HEK293 (cell line): Measurements from ENCODE around the gene CREBBP.

ENCODE experiments used
- ZBTB26 ChIP-seq: fragments of 450-650 bp; formaldehyde crosslinking; optimal IDR thresholded peaks from 2 replicates; pipeline ENCODE3; 2016; ENCODE audit warnings: missing biosample characterization, mild to moderate bottlenecking, missing genetic modification characterization
- ZFHX2 ChIP-seq: fragments of 450-650 bp; formaldehyde crosslinking; conservative IDR thresholded peaks from 2 replicates; pipeline ENCODE4 v1.5.1; 2016; ENCODE audit warnings: missing biosample characterization, missing genetic modification characterization
- ZNF248 ChIP-seq: fragments of 450-650 bp; formaldehyde crosslinking; IDR thresholded peaks from 2 replicates; pipeline ENCODE4 v1.5.1; 2017; ENCODE audit warnings: missing biosample characterization, missing genetic modification characterization
- ZNF341 ChIP-seq: fragments of 450-650 bp; formaldehyde crosslinking; IDR thresholded peaks from 2 replicates; pipeline ENCODE4; 2016; ENCODE audit warnings: low read depth, missing biosample characterization, missing genetic modification characterization
- ZNF624 ChIP-seq: fragments of 450-650 bp; formaldehyde crosslinking; IDR thresholded peaks from 2 replicates; pipeline ENCODE4 v1.5.1; 2017; ENCODE audit warnings: missing biosample characterization, missing genetic modification characterization
- ZNF654 ChIP-seq: fragments of 450-650 bp; formaldehyde crosslinking; IDR thresholded peaks from 2 replicates; pipeline ENCODE4 v1.5.1; 2016; ENCODE audit warnings: low read depth, missing biosample characterization, missing genetic modification characterization
- TF ChIP-seq, protein P1 (sequence below): fragments of 450-650 bp; formaldehyde crosslinking; IDR thresholded peaks from 2 replicates; pipeline ENCODE4 v1.5.1; 2016; ENCODE audit warnings: missing biosample characterization, missing genetic modification characterization, low read depth
- TF ChIP-seq, protein P2 (sequence below): fragments of 450-650 bp; formaldehyde crosslinking; IDR thresholded peaks from 2 replicates; pipeline ENCODE4 v1.5.1; 2016; ENCODE audit warnings: missing biosample characterization, missing genetic modification characterization
- TF ChIP-seq, protein P3 (sequence below): fragments of 450-650 bp; formaldehyde crosslinking; IDR thresholded peaks from 2 replicates; pipeline ENCODE4 v1.5.1; 2016; ENCODE audit warnings: missing biosample characterization, missing genetic modification characterization
- TF ChIP-seq, protein P4 (sequence below): fragments of 450-650 bp; formaldehyde crosslinking; IDR thresholded peaks from 2 replicates; pipeline ENCODE4 v1.5.1; 2016; ENCODE audit warnings: missing biosample characterization, missing genetic modification characterization

DNA sequence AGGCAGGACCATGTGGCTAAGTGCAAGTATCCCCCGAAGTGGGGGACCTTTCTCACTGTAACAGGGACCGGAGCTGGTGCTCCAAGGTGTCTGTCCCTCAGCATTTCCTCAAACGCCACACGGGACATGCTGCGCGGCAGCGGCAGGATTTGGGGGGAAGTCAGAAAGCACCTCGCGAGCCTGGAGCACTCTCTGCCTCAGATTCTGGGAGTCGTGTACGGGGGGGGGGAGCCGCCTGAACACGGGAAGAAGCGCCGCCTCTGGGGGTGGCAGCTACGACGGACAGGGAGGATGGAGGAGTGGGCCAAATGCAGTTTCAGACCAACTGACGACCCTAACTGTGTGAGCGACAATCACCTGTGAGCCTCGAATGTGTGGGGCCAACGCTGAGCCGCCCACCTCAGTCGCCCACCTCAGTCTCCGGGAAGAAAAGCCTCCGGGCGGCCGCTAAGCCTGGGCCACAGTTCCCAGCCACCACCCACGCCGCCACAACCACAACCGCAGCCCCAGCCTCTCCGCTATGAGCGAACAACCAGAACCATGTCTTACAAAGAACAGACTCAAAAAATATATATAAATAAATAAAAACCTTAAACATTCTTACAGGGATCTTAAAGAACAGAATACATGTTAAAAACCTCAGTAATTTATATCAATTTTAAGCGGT, 154.4 kb downstream of the CREBBP start:
- TF ChIP-seq ZNF248 (tag by site-specific recombination) (no peak), ZNF654 (no peak), ZNF341 (no peak), ZNF624 (tag by site-specific recombination) (no peak), ZFHX2 (no peak), ZBTB26 (tag by site-specific recombination) (no peak)
- TF ChIP-seq, protein P1, sequence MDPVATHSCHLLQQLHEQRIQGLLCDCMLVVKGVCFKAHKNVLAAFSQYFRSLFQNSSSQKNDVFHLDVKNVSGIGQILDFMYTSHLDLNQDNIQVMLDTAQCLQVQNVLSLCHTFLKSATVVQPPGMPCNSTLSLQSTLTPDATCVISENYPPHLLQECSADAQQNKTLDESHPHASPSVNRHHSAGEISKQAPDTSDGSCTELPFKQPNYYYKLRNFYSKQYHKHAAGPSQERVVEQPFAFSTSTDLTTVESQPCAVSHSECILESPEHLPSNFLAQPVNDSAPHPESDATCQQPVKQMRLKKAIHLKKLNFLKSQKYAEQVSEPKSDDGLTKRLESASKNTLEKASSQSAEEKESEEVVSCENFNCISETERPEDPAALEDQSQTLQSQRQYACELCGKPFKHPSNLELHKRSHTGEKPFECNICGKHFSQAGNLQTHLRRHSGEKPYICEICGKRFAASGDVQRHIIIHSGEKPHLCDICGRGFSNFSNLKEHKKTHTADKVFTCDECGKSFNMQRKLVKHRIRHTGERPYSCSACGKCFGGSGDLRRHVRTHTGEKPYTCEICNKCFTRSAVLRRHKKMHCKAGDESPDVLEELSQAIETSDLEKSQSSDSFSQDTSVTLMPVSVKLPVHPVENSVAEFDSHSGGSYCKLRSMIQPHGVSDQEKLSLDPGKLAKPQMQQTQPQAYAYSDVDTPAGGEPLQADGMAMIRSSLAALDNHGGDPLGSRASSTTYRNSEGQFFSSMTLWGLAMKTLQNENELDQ = no peak
- TF ChIP-seq, protein P2, sequence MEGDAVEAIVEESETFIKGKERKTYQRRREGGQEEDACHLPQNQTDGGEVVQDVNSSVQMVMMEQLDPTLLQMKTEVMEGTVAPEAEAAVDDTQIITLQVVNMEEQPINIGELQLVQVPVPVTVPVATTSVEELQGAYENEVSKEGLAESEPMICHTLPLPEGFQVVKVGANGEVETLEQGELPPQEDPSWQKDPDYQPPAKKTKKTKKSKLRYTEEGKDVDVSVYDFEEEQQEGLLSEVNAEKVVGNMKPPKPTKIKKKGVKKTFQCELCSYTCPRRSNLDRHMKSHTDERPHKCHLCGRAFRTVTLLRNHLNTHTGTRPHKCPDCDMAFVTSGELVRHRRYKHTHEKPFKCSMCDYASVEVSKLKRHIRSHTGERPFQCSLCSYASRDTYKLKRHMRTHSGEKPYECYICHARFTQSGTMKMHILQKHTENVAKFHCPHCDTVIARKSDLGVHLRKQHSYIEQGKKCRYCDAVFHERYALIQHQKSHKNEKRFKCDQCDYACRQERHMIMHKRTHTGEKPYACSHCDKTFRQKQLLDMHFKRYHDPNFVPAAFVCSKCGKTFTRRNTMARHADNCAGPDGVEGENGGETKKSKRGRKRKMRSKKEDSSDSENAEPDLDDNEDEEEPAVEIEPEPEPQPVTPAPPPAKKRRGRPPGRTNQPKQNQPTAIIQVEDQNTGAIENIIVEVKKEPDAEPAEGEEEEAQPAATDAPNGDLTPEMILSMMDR (tag by site-specific recombination) = no peak
- TF ChIP-seq, protein P3, sequence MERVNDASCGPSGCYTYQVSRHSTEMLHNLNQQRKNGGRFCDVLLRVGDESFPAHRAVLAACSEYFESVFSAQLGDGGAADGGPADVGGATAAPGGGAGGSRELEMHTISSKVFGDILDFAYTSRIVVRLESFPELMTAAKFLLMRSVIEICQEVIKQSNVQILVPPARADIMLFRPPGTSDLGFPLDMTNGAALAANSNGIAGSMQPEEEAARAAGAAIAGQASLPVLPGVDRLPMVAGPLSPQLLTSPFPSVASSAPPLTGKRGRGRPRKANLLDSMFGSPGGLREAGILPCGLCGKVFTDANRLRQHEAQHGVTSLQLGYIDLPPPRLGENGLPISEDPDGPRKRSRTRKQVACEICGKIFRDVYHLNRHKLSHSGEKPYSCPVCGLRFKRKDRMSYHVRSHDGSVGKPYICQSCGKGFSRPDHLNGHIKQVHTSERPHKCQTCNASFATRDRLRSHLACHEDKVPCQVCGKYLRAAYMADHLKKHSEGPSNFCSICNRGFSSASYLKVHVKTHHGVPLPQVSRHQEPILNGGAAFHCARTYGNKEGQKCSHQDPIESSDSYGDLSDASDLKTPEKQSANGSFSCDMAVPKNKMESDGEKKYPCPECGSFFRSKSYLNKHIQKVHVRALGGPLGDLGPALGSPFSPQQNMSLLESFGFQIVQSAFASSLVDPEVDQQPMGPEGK (tag by site-specific recombination) = no peak
- TF ChIP-seq, protein P4, sequence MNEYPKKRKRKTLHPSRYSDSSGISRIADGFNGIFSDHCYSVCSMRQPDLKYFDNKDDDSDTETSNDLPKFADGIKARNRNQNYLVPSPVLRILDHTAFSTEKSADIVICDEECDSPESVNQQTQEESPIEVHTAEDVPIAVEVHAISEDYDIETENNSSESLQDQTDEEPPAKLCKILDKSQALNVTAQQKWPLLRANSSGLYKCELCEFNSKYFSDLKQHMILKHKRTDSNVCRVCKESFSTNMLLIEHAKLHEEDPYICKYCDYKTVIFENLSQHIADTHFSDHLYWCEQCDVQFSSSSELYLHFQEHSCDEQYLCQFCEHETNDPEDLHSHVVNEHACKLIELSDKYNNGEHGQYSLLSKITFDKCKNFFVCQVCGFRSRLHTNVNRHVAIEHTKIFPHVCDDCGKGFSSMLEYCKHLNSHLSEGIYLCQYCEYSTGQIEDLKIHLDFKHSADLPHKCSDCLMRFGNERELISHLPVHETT (tag by site-specific recombination) = no peak
